HK-2 (cell line): ENCODE results near the gene A3GALT2.

ENCODE experiments used
- DNase-seq: peaks from one replicate; pipeline ENCODE4 v3.0.0-alpha.2; 2018; ENCODE audit not compliant: unreplicated experiment

A3GALT2 gene

DNA sequence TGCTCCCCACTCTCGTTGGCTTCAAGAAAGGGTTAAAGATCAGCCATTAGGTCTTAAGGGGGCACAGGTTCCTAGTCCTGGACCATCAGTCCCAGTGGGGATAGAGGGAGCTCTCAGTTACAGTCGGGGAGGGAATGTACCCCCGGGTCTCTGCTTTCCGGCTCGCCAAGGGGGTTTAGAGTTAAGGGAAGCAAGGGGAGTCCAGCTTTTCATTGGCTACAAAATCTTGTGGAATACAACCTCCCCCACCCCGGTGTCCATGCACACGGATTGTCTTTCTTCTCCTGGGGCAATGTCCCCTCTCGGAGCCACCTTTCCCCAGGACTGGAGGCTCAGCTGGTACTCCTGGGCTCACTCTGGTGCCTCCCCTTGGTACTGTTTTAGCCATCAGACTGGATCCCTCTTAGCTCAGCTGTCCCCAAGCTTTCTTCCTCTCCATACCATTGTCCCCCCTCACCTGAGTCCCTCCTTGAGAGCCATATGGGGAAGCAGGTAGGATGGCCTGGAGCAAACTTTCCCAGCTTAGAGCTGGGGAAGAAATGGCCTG, at the start of gene A3GALT2:
A3GALT2 (minus strand) TSS at position 480 of the 547 bp plus-strand sequence; CDS start at position 480, 0 bp downstream.
- no peak for DNase-seq

GRCh38 chr1:33370301-33370700, 49.4 kb upstream of the A3GALT2 start:
- no peak for DNase-seq

DNA sequence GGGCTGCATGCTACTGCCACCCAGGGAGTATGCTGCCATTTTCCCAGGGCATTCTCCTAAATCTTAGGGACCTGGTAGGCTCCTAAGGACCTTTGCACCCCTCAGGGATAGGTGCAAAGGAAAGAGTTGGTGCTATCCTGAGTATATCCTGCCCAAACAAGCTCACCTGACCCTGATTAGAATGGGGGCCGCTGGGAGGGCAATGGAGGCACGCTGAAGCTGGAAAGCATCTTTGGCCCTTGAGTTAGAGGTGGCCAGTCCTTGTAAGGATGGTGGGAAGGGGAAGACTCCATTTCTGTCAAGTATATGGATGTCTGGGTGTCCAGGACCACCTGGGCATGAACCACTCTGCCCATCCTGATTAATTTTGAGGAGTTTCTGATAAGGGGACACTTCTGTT, 48.9 kb upstream of the A3GALT2 start:
- DNase-seq, result no peak

DNA sequence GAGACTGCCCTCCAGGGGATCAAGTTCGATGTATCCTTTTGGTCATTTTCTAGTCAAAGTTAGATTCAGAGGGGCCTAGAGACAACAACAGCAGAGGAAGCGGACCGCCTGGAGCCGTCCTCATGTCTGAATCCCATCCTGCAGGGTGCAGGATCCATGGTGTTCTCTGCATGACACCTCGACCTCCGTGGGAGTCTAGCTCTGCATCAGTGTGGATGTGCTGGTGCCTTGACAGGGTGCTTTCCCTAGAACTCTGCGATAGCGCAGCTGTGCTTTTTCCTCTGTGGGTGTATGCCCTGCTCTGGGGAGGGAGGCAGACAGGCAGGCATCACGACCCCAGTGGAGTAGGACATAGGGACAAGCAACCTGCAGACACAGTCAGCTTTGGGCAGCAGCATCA, 48.2 kb upstream of the A3GALT2 start:
- DNase-seq, result no peak

DNA sequence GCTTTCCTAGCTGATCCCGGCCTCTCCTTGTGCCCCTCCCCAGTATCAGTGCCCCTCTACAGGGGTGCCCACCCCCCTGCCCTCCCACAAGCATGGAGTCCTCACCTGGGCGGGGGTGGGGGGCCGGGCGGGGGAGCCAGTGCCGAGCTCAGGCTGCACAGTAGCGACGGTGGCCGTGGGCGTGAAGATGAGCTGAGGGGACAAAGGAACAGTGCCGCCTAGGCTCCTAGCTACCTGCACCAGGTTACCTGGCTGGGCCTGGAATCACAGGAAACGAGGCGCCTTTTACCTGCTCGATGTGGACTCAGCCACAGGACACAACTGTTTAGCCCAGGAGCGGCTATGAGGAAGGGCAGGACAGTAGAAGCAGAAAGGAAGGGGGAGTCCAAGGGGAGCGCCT, 47.5 kb upstream of the A3GALT2 start:
- no peak for DNase-seq

DNA sequence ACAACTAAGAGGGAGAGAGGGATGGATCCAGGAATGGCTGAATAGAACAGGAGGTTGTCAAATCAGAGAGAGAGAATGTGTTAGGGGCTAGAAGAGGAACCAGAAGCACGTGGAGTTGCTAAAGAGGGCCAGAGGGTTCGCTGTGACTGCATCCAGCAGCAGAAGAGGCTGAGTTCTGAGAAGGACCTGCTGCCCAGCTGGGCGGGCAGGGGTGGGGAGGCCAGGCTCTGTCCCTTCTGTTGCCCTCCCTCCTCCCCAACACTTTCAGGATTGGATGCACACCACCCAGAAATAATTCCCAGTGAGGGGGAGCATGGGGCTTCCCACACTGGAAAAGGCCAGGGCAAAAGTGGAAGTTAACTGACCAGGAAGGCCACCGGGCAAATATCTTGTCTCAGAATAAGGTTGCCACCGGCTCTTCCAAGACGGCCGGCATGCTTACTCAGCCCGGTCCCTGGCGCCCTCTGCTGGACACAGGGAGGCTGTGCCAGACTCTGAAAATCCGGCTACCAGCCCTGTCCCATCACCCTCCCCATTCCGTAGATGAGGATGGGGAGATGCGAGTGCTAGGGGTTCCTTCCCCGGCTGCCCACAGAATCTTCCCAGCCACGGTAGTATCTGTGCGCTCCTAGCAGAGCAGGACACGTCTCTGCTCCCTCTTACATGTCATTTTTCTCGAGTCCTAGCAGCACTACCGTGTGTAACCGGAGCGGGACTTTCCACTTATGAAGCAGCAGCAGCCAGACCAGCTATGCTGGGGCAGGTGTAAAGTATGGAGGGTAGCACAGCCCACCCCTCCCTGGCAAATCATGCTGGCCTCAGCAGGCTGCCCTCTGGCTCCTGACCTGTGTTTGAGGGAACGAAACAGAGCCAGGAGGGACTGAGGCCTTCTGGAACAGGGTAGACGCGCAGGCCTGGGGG, 46.8 kb upstream of the A3GALT2 start:
- peak; percentile 88 for DNase-seq

GRCh38 chr1:33366762-33367484, 46.0 kb upstream of the A3GALT2 start:
- DNase-seq, result no peak

DNA sequence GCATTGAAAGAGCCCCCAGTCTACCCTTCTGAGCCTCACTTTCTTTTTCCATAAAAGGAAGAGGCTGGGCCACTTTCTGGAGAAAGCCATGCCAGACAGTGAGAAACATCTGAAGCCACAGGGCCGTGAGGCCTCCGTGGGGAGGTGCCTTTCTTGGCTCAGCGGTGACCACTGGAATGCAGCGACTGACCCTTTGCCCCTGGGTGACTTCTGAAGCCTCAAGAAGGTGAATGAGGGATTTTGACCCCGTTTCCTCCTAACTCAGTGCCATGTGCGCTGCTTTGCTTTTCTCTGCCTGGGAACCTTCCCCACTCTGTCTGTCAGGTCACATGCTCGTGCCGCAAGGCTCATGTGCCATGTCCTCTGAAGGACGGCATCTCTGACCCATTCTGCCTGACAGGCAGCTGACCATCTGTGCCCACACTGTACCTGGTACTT, 44.7 kb upstream of the A3GALT2 start:
- peak; percentile 70 for DNase-seq

- DNase-seq, result no peak
These were observed 43.6 kb upstream of the A3GALT2 start for GRCh38 chr1:33364565-33364918.

- no peak for DNase-seq
These were observed 42.6 kb upstream of the A3GALT2 start for GRCh38 chr1:33363470-33363861.

- DNase-seq, result no peak
These were observed 42.1 kb upstream of the A3GALT2 start for GRCh38 chr1:33363021-33363420.

GRCh38 chr1:33361532-33362235, 40.8 kb upstream of the A3GALT2 start:
- DNase-seq, result no peak

DNA sequence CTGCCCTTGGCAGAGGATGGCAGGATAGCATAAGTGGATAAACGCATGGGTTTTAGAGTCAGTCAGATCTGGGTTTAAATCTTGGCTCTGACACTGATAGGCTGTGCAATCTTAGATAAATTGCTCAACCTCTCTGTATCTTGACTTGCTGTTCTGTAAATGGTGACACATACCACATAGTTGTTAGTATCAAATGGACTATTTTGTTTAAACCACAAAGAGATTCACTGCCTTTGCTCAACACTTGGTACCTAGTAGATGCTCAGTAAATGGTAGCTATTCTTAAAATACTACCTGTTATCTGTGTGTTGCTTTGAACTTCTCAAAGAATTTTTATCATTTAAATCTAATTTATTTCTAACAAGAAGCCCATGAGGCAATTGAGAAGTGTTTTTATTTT, 39.5 kb upstream of the A3GALT2 start:
- no peak for DNase-seq

GRCh38 chr1:33359931-33360330, 39.0 kb upstream of the A3GALT2 start:
- no peak for DNase-seq

- DNase-seq, result no peak
These were observed 38.1 kb upstream of the A3GALT2 start for GRCh38 chr1:33358795-33359503.

GRCh38 chr1:33358114-33358794, 37.4 kb upstream of the A3GALT2 start:
- no peak for DNase-seq

DNA sequence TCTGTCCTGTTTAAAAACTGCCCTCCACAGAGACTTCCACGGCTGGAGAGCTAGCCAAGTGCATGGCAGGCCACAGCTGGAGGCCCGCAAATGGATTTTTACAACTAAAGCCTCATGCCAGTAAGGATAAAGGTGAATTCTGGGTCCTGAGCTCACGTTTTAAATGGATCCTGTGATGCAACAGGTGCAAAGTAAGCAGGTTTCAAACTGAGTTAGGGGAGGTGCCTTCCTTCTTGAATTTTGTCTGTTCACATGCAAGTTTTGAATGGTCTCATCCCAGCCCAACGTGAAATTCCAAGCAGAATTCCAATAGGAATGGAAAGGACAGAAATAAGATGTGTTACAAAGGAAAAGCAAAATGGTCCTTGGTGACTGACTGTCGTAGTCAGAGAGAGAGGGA, 36.2 kb upstream of the A3GALT2 start:
- DNase-seq, result no peak

DNA sequence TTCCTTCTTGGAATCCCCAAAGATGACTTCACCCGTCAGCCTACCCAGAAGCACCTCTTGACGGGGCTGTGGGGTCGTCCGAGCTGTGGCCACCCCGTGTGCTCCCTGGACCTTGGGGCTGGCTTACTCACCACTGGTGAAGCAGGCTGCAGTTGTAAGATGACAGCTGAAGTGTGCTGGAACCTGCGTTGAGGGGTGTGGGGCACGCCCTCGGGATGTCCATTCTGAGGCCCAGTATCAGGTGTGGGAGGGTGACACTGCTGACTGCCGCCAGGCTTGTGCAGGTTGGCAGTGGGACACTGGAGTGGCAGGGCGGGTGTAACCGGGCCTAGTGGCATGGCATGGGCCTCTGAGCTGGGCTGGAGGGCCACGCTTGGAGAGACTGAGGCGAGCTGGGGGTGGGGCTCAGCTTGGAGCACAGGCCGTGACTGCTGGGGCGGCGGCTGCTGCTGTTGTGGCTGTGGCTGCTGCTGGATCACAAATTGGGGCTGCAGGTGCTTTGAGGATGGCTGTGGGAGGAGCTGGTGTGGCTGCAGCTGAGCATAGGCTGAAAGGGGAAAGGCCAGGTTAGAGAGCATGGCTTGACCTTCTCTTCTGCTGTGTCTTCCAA, 33.9 kb upstream of the A3GALT2 start:
- DNase-seq, result no peak

GRCh38 chr1:33353531-33353930, 32.6 kb upstream of the A3GALT2 start:
- DNase-seq, result no peak

DNA sequence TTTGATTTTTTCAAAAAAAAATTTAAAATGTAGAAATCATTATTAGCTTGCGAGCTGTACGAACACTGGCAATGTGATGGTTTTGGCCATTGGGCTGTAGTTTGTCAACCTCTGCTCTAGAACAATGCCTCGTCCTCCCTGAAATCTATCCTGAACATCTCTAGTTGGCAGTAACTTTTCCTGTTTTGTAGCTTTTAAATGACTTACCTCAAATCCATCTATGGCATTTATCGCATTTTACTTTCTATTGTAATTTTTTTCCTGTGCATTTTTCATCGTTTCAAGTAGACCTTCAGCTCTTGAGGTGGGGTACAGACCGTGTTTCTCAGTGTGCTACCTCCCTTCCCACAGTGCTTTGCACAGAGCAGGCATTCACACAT, 30.4 kb upstream of the A3GALT2 start:
- no peak for DNase-seq
